Hepatocyte (in vitro differentiated cells): ENCODE measurements around the gene CRBN. TPM values are rescaled to one million over a fixed set of nuclear protein-coding genes. Genes with fewer than 3 reads are reported as not detected.

Experiments
- DNase-seq: peaks from one replicate; pipeline ENCODE4 v3.0.0-alpha.2; 2016; ENCODE audit warnings: low spot score
- H2AFZ ChIP-seq: fragments of 200-600 bp; sonication (generic); 2 replicates; pipeline ENCODE4 v1.6.0; 2016; ENCODE audit warnings: antibody characterized with exemption, mild to moderate bottlenecking
- H3K27ac ChIP-seq: fragments of 200-600 bp; sonication (generic); 2 replicates; pipeline ENCODE4 v1.5.1; 2016; ENCODE audit warnings: mild to moderate bottlenecking
- H3K27me3 ChIP-seq: fragments of 200-600 bp; sonication (generic); 2 replicates; pipeline ENCODE4 v1.6.1; 2016
- H3K36me3 ChIP-seq: fragments of 200-600 bp; sonication (generic); replicated peaks from 2 replicates; pipeline ENCODE4 v1.5.1; 2016; ENCODE audit warnings: low read depth; ENCODE audit not compliant: insufficient read depth
- H3K4me1 ChIP-seq: fragments of 200-600 bp; sonication (generic); 2 replicates; pipeline ENCODE4 v1.5.1; 2016; ENCODE audit warnings: mild to moderate bottlenecking, moderate library complexity; ENCODE audit not compliant: insufficient read depth
- H3K4me2 ChIP-seq: fragments of 200-600 bp; sonication (generic); 2 replicates; pipeline ENCODE4 v1.6.0; 2016
- H3K4me3 ChIP-seq: fragments of 200-600 bp; sonication (generic); 2 replicates; pipeline ENCODE4 v1.5.1; 2016; ENCODE audit warnings: mild to moderate bottlenecking
- H3K79me2 ChIP-seq: fragments of 200-600 bp; sonication (generic); 2 replicates; pipeline ENCODE4 v1.6.0; 2017; ENCODE audit warnings: mild to moderate bottlenecking
- H3K9me2 ChIP-seq: fragments of 200-600 bp; sonication (generic); replicated peaks from 2 replicates; pipeline ENCODE4 v1.6.0; 2017; ENCODE audit warnings: mild to moderate bottlenecking; ENCODE audit not compliant: insufficient read depth
- H3K9me3 ChIP-seq: fragments of 200-600 bp; sonication (generic); 2 replicates; pipeline ENCODE4 v1.5.1; 2016; ENCODE audit warnings: low read depth, mild to moderate bottlenecking
- H4K20me1 ChIP-seq: fragments of 200-600 bp; sonication (generic); 2 replicates; pipeline ENCODE4 v1.6.0; 2016; ENCODE audit warnings: mild to moderate bottlenecking; ENCODE audit not compliant: insufficient read depth, poor library complexity, severe bottlenecking
- EZH2 ChIP-seq: fragments of 200-600 bp; sonication (generic); IDR thresholded peaks from 2 replicates; pipeline ENCODE4 v1.6.1; 2016; ENCODE audit warnings: antibody characterized with exemption, mild to moderate bottlenecking, borderline replicate concordance
- EZH2phosphoT487 ChIP-seq: fragments of 200-600 bp; sonication (generic); IDR thresholded peaks from one replicate; pipeline ENCODE4 v1.6.1; 2018; ENCODE audit warnings: antibody characterized with exemption, mild to moderate bottlenecking, low read depth, moderate library complexity; ENCODE audit not compliant: unreplicated experiment, severe bottlenecking
- WGBS: methylation state at CpG from one replicate; pipeline ENCODE4 v1.1.6; 2016; ENCODE audit warnings: low lambda C conversion rate; ENCODE audit errors: missing lambda C conversion rate; 5-methylcytosine and 5-hydroxymethylcytosine counted together
- polyA plus RNA-seq: library from polyadenylated mRNA; unstranded; fragments of >200 nt; fragmentation: Nextera tagmentation; extraction: Ambion mirVana; gene quantifications from 2 replicates; pipeline ENCODE4 v1.2.1, GENCODE V29; 2016
- total RNA-seq: library from RNA; depleted of rRNA; stranded (reverse); fragments of >200 nt; gene quantifications from 2 replicates; pipeline ENCODE4 v1.2.3, GENCODE V29; 2014
- TF ChIP-seq, protein P1 (sequence below): fragments of 200-600 bp; sonication (generic); IDR thresholded peaks from 2 replicates; pipeline ENCODE4 v1.5.1; 2016; ENCODE audit warnings: antibody characterized with exemption, mild to moderate bottlenecking; ENCODE audit not compliant: poor library complexity

Gene CRBN
- total and polyA plus RNA-seq, 2 experiments from 2014 or later = 29.8 to 62.7 TPM

DNA sequence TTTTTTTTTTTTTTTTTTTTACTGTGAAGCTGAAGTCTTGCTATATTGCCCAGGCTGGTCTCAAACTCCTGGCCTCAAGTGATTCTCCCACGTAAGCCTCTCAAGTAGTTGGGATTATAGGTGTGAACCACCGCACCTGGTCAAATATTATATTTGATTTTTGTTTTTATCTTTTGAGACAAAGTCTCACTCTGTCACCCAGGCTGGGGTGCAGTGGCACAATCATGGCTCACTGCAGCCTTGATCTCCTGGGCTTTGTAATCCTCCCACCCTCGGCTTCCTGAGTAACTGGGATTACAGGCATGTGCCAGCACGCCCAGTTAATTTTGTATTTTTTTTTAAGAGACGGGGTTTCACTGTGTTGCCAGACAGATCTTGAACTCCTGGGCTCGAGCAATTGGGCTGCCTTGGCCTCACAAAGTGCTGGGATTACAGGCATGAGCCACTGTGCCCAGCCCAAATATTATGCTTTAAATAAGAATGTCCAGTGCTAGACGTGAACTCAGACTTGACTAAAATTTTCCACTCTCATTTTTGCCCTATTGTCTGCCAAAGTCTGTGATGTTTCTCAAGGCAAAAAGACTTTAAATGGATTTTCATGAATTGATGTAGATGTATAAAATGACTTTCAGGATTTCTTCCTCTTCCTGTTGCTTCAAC lies 33.4 kb upstream of the CRBN start:
- 88% methylated on average over 7 of the region's 7 CpGs for WGBS
- Histone ChIP-seq H4K20me1 (no peaks in the 10 kb centered on the region), H3K27ac (no peak overlapping the region), H3K27me3 (peaks cover 6% of the 10 kb centered on the region), H3K4me3 (no peak overlapping the region), H3K9me2 (no peaks in the 10 kb centered on the region), H3K4me1 (no peaks in the 10 kb centered on the region), H3K36me3 (no peaks in the 10 kb centered on the region), H3K79me2 (no peaks in the 10 kb centered on the region), H3K9me3 (no peaks in the 10 kb centered on the region), H3K4me2 (no peak overlapping the region), H2AFZ (no peak overlapping the region)
- TF ChIP-seq EZH2 (no peak), EZH2phosphoT487 (no peak)
- DNase-seq = no peak

DNA sequence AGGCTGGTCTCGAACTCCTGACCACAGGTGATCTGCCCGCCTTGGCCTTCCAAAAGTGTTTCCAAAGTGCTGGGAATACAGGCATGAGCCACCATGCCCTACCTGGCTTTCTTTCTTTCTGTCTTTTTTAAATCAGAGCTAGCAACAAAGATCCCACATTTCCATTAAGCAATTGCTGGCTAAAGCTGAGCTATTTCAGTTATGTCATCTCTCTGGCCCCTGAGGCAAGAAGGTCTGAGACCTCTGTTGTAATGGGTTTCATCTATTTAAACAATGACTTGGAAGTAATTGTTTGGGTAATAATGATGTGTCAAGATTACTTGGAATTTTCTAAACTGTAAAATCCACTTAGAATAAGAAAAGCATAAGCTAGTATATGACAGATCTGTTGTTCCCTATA lies 30.2 kb upstream of the CRBN start:
- Histone ChIP-seq H3K27ac (no peak overlapping the region), H3K4me1 (no peaks in the 10 kb centered on the region), H2AFZ (no peak overlapping the region)

DNA sequence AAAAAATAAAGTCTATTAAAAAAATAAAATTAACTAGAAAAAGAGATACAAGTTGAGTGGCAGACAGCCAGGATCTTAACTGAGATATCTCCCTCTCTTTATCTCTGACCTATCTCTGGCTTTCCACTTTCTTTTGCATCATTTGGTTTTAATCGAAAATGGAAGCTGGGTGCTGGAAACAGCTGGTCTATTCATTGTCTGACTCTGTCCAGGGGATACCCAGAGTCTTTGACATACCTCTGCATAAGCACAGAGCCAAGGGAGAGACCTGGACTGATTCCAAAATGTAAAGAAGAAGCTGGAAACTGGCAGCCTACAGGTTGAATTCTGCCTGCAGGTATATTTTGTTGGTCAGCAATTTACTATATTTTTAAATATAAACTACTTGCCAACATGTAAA lies 29.6 kb upstream of the CRBN start:
- Histone ChIP-seq H3K79me2 (no peaks in the 10 kb centered on the region), H3K4me2 (no peak overlapping the region), H3K4me1 (no peaks in the 10 kb centered on the region), H4K20me1 (no peaks in the 10 kb centered on the region), H3K27me3 (peaks cover 6% of the 10 kb centered on the region), H2AFZ (no peak overlapping the region), H3K36me3 (no peaks in the 10 kb centered on the region), H3K9me2 (no peaks in the 10 kb centered on the region), H3K4me3 (no peak overlapping the region), H3K9me3 (no peaks in the 10 kb centered on the region), H3K27ac (no peak overlapping the region)
- DNase-seq = no peak
- 90% methylated on average over 1 of the region's 1 CpG for WGBS
- TF ChIP-seq, protein P1, sequence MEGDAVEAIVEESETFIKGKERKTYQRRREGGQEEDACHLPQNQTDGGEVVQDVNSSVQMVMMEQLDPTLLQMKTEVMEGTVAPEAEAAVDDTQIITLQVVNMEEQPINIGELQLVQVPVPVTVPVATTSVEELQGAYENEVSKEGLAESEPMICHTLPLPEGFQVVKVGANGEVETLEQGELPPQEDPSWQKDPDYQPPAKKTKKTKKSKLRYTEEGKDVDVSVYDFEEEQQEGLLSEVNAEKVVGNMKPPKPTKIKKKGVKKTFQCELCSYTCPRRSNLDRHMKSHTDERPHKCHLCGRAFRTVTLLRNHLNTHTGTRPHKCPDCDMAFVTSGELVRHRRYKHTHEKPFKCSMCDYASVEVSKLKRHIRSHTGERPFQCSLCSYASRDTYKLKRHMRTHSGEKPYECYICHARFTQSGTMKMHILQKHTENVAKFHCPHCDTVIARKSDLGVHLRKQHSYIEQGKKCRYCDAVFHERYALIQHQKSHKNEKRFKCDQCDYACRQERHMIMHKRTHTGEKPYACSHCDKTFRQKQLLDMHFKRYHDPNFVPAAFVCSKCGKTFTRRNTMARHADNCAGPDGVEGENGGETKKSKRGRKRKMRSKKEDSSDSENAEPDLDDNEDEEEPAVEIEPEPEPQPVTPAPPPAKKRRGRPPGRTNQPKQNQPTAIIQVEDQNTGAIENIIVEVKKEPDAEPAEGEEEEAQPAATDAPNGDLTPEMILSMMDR = no peak
- no peak for TF ChIP-seq EZH2
- no peak for TF ChIP-seq EZH2phosphoT487

More for the DNA sequence above, 30.2 kb upstream of the CRBN start:
- peaks cover 6% of the 10 kb centered on the region for H3K27me3 ChIP-seq
- H4K20me1 ChIP-seq = no peaks in the 10 kb centered on the region
- no peak for DNase-seq
- H3K36me3 ChIP-seq = no peaks in the 10 kb centered on the region
- H3K4me2 ChIP-seq = no peak overlapping the region
- TF ChIP-seq EZH2phosphoT487 = no peak
- TF ChIP-seq, protein P1 = no peak
- no peak for TF ChIP-seq EZH2
- no peaks in the 10 kb centered on the region for H3K79me2 ChIP-seq
- no peaks in the 10 kb centered on the region for H3K9me3 ChIP-seq
- WGBS = 89% methylated on average over 2 of the region's 2 CpGs
- no peaks in the 10 kb centered on the region for H3K9me2 ChIP-seq
- no peak overlapping the region for H3K4me3 ChIP-seq

DNA sequence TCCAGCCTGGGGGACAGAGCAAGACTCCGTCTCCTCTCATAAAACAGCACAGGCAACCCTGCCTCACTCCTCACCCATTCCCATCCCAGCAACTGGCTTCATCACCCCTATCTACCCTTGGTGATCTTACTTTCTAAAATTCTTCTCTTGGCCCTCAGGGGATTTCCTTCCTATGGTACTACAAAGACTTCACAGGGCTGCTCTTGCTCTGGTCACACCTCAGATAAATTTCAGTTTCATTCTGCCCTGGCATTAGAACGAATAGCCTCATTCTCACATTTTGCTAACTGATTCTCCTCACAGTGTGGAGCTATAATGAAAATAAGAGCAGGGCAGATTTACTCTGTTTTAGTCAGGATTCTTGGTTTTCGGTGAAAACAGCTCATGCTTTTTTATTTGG lies 22.1 kb upstream of the CRBN start:
- Histone ChIP-seq H3K9me3 (no peaks in the 10 kb centered on the region), H2AFZ (no peak overlapping the region), H4K20me1 (no peaks in the 10 kb centered on the region), H3K4me1 (no peaks in the 10 kb centered on the region), H3K4me2 (no peak overlapping the region), H3K27ac (no peak overlapping the region), H3K4me3 (no peak overlapping the region), H3K27me3 (peaks cover 7% of the 10 kb centered on the region), H3K9me2 (no peaks in the 10 kb centered on the region), H3K79me2 (no peaks in the 10 kb centered on the region), H3K36me3 (no peaks in the 10 kb centered on the region)
- WGBS = 79% methylated on average over 3 of the region's 3 CpGs
- no peak for DNase-seq
- no peak for TF ChIP-seq EZH2
- TF ChIP-seq, protein P1 = no peak
- no peak for TF ChIP-seq EZH2phosphoT487
